IPS DF 6.9 (cell line): ENCODE measurements around the gene NUDT8.
"Not testable (repeated sequence)": the region's sequence is repeated elsewhere in the genome, so short reads cannot be mapped to it uniquely, and the experiment has no call there.

Source experiments
- DNase-seq: peaks from one replicate; pipeline ENCODE4 v3.0.0-alpha.2; 2013; ENCODE audit warnings: low read depth, low spot score
- H3K27ac ChIP-seq: one replicate; pipeline ENCODE4 v1.5.1; 2013; ENCODE audit warnings: low read length, control low read depth
- H3K27me3 ChIP-seq: 2 replicates; pipeline ENCODE4 v1.6.1; 2013; ENCODE audit warnings: mild to moderate bottlenecking, low read length; ENCODE audit not compliant: control insufficient read depth, insufficient read depth
- H3K36me3 ChIP-seq: 2 replicates; pipeline ENCODE4 v1.6.1; 2013; ENCODE audit warnings: low read length; ENCODE audit not compliant: control insufficient read depth, insufficient read depth
- H3K4me1 ChIP-seq: 2 replicates; pipeline ENCODE4 v1.6.1; 2013; ENCODE audit warnings: low read length; ENCODE audit not compliant: control insufficient read depth, insufficient read depth
- H3K4me3 ChIP-seq: 2 replicates; pipeline ENCODE4 v1.5.1; 2013; ENCODE audit warnings: mild to moderate bottlenecking, low read length
- H3K9me3 ChIP-seq: 2 replicates; pipeline ENCODE4 v1.6.1; 2013; ENCODE audit warnings: low read length, inconsistent platforms; ENCODE audit not compliant: control insufficient read depth, insufficient read depth
- WGBS: extraction: QIAGEN DNeasy Blood & Tissue Kit; methylation state at CpG from one replicate; pipeline ENCODE4 v1.1.7; 2013; ENCODE audit warnings: mixed read lengths, missing lambda C conversion rate; ENCODE audit not compliant: insufficient read length, insufficient coverage; 5-methylcytosine and 5-hydroxymethylcytosine counted together

NUDT8 gene

DNA sequence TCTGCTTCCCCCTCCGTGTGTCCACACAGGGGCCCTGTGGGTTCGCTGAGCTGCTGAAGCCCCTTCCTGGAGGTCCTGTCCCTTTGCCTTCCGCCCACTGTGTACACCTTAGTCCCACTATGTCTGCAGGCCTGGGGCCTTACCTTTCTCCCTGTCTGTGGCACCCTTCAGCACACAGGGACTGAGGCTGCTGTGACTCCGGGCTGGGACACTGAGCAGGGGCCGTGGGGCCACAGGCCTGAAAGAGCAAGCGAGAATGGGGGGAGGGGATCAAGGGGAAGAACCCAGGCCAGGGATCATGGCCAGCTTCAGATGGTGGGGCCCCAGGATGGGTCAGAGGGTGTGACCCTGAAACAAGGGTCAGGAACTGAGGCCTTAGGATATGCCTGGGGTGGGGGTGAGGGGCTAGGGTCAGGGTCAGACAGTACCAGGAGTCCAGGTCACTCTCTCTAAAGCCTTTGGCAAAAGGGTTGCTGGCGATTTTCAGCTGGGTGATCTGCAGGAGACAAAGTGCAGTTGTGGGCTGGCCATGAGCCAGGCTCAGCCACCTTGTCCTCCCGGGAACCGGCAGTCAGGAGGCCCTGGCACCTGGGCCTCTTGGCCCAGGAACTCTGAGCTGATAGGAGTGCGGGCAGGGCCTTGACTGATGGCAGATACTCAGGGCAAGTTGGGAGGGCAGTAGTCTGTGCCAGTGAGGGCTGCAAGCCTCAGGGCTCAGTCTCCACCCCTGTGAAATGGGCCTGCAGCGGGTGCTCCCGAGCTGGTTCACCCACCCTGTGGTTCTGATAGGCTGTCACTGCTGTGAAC lies 2.6 kb upstream of the NUDT8 start:
- no peak for DNase-seq
- H3K27ac ChIP-seq, result no peak overlapping the region
- H3K9me3 ChIP-seq, result no peaks in the 10 kb centered on the region
- H3K27me3 ChIP-seq, result no peaks in the 10 kb centered on the region
- no peaks in the 10 kb centered on the region for H3K36me3 ChIP-seq
- no peak overlapping the region for H3K4me3 ChIP-seq
- peaks cover 8% of the 10 kb centered on the region for H3K4me1 ChIP-seq
- no CpG with 5 or more reads among the region's 12 CpGs for WGBS

DNA sequence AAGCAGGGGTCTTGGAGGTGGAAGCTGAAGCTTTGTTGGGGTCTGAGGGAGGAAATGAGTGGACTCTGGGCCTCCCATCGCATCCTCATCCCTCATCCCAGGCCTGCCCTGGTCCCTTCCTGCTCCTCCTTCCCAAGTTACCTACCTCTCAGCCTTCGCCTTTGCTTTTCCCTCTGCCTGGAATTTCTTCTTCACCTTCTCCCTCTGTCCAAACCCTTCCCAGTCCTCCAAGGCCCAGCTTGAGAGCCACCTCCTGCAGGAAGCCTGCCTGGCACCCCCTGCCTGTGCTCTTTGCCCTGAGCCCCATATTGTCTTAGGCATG lies 2.1 kb upstream of the NUDT8 start:
- WGBS, result no CpG with 5 or more reads among the region's 2 CpGs
- no peaks in the 10 kb centered on the region for H3K9me3 ChIP-seq
- DNase-seq, result no peak
- peaks cover 8% of the 10 kb centered on the region for H3K4me1 ChIP-seq
- H3K27me3 ChIP-seq, result no peaks in the 10 kb centered on the region
- no peak overlapping the region for H3K27ac ChIP-seq
- no peak overlapping the region for H3K4me3 ChIP-seq
- no peaks in the 10 kb centered on the region for H3K36me3 ChIP-seq

DNA sequence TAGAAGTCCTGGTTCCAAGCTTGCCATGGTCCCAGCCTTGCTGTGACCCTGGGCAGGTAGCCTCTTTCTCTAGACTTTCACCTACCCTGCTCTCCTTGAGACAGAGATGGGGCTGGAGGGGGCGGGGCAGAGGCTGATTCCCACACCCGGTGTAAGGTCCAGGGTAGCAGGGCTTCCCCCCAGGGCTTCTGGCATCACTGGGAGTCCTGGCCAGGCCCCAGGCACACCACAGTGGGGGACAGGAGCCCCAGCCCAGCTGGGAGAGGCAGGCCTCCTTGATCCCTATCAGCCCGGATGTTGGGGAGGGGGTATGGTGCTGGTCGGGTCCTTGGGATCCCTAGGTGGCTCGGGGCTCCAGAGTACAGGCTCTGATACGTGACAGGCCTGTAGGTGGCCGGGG lies 1.7 kb upstream of the NUDT8 start:
- Histone ChIP-seq H3K9me3 (no peaks in the 10 kb centered on the region), H3K27me3 (no peaks in the 10 kb centered on the region), H3K27ac (no peak overlapping the region), H3K36me3 (no peaks in the 10 kb centered on the region), H3K4me1 (peaks cover 8% of the 10 kb centered on the region), H3K4me3 (no peak overlapping the region)
- no CpG with 5 or more reads among the region's 7 CpGs for WGBS
- no peak for DNase-seq

DNA sequence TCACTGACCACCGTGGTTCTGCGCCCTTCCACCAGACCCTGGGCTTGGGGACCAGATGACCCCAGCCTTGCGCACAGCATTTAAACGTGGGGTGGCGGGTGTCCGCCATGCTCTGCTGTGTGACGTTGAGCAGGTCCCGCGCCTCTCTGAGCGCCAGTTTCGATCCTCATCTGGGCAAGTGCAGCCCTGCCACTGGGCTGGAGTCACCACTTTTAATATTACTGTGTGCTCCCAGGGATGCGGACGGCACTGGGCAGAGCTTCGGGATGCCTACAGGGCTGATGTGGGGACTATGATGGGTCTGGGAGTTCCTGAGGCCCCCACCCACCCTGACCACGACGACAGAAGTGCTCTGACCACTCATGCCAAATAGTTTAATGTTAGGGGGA lies 1.2 kb upstream of the NUDT8 start:
- Histone ChIP-seq H3K4me3 (peak overlapping the region; percentile 67; the same call in 1 of the 2 replicates), H3K4me1 (peaks cover 8% of the 10 kb centered on the region), H3K27ac (no peak overlapping the region), H3K27me3 (no peaks in the 10 kb centered on the region), H3K9me3 (no peaks in the 10 kb centered on the region), H3K36me3 (no peaks in the 10 kb centered on the region)
- DNase-seq, result no peak
- no CpG with 5 or more reads among the region's 16 CpGs for WGBS

DNA sequence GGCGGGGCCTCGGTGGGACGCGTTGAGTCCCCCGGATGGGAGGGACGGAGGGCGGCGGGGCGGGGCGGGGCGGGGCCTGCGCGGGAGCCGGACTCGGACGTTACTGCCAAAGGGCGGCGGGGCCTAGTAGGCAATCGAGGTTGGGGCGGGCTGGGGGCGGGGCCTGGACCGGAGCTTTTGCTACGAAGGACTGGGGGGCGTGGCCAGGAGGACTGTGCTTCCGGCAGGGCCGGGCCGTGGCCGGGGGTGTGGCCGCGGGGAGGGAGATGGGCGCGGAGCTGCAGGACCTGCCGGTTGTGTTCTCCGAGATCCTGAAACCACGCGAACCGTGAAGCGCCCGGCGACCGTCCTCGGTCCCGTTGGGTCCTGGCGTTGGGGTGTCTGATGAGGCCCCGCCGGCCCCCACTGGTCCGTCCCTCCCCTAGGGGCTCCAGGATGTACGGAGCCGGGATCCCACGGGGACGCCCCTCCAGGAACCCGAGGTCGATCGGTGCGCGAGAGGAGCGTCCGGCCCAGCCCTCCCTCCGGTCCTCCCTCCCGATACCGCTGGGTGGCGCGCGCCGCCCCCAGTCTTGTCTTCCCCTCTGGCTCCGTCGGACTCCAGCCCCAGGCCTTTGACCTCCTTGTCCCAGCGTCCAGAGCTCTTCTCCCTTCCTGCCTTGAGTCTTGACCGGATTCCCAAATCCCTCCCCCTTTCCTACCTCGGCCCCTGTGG lies 648 bp upstream of the NUDT8 start:
- Histone ChIP-seq H3K4me1 (peaks cover 8% of the 10 kb centered on the region), H3K4me3 (peak overlapping the region; percentile 67; the same call in 1 of the 2 replicates), H3K36me3 (no peaks in the 10 kb centered on the region), H3K27me3 (no peaks in the 10 kb centered on the region), H3K9me3 (no peaks in the 10 kb centered on the region), H3K27ac (no peak overlapping the region)
- no CpG with 5 or more reads among the region's 70 CpGs for WGBS
- DNase-seq, result no peak

DNA sequence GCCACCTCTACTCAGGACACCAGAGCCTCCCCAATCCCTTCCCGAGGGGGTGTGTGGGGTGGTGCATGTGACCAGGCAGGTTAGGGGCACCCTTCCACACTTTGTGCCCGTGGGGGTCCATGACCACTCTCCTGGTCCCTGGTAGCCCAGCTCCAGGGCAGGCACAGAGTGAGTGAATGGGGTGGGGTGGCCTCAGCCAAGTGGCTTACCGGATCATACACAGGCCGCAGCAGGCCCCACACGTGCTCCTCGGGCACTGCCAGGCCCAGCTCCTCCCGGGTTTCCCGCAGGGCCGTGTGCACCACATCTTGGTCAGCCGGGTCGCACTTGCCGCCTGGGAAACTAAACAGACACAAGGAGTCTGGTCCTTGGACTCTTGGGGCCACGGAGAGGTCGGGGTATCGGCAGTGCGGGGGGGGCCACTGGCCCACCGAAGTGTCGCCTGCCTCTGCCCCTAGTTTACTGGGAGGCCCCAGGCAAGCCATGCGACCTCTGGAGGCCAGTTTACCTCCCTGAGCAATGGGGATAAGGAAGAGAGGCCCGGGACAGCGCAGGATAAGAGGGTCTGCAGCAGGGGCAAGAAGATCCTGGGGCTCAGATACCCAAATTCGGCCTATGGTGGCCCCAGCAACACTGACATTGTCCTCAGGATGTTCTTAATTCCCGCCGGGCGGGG lies 889 bp downstream of the NUDT8 start:
- H3K27ac ChIP-seq, result no peak overlapping the region
- no peaks in the 10 kb centered on the region for H3K36me3 ChIP-seq
- H3K4me3 ChIP-seq, result no peak overlapping the region

DNA sequence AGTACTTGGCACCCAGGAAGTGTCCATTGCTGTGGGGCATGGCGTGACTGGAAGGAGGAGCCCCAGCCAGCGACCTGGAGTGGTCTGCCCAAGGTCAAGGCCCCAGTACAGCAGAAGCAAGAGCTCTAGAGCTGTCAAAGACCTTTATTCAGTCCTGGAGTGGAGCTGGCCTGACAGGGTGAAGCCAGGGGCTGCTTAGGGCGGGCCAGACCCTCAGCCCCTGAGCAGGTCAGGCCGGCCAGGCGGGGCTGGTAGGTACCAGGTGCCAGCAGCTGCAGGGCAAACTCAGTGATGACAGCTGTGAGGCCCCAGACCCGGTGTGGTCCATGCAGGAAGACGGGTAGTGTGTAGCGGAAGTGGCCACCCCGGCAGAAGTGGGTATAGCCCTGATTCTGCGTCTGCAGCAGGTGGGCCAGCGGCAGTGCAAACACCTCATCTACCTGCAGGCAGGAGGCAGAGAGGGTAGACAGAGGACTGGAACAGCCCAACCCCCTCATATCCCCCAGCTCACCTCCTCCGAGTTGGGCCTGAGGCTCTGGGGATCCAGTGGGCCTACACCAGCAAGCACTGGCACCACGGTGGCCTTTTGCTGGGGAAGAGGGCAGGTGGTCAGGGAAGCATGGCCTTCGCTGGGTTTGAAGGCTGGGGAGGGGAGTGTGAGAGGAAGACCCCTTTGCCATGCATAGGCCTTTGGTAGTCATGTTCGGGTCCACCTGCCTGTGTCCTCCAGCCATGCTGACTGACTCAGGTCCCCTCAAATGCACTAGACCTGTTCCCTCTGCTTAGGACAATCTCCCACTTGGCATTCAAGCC lies 1.7 kb downstream of the NUDT8 start:
- no peak for DNase-seq
- no peaks in the 10 kb centered on the region for H3K36me3 ChIP-seq
- peaks cover 8% of the 10 kb centered on the region for H3K4me1 ChIP-seq
- WGBS, result no CpG with 5 or more reads among the region's 15 CpGs
- no peaks in the 10 kb centered on the region for H3K9me3 ChIP-seq
- no peaks in the 10 kb centered on the region for H3K27me3 ChIP-seq
- no peak overlapping the region for H3K27ac ChIP-seq
- H3K4me3 ChIP-seq, result no peak overlapping the region

More for the DNA sequence above, 889 bp downstream of the NUDT8 start:
- no peak for DNase-seq
- no peaks in the 10 kb centered on the region for H3K9me3 ChIP-seq
- no CpG with 5 or more reads among the region's 25 CpGs for WGBS
- no peaks in the 10 kb centered on the region for H3K27me3 ChIP-seq
- H3K4me1 ChIP-seq, result peaks cover 8% of the 10 kb centered on the region

DNA sequence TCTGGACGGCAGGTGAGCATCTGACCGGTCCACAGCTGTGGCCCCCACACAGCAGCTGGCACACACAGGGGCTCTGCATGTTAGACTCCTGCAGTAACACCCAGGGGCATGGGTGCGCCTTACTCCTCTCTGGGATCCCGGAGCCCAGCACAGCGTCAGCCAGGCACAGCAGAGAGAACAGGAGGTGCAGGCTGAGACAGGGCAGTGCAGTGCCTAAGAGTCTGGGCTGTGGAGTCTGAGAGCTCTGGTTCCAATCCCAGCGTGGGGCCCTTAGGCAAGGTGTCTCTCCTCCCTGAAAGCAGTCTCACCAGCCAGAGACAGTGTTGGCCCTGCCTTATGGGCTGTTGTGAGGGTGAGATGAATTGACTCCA lies 2.3 kb downstream of the NUDT8 start:
- Histone ChIP-seq H3K27me3 (no peaks in the 10 kb centered on the region), H3K4me1 (peaks cover 8% of the 10 kb centered on the region), H3K27ac (no peak overlapping the region), H3K36me3 (no peaks in the 10 kb centered on the region), H3K9me3 (no peaks in the 10 kb centered on the region), H3K4me3 (no peak overlapping the region)
- no CpG with 5 or more reads among the region's 6 CpGs for WGBS
- DNase-seq, result no peak

DNA sequence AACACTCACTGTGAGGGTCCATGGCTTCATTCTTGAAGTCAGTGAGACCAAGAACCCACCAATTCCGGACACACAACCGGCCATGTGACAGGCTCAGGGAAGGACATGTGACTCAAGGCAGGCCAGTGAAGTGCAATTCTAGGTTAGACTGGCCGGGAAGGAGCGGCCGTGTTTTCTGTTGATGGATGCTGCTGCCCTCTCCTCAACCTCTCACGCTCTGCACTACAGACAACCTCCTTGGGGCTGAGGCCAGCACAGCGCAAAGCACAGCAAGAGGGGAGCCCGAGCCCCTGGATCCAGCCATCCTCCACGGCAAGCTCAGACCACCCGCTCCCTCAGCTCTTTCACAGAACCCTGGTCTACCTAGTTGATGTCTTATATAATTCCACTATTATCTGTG lies 2.8 kb downstream of the NUDT8 start:
- no peaks in the 10 kb centered on the region for H3K27me3 ChIP-seq
- H3K27ac ChIP-seq, result no peak overlapping the region
- H3K9me3 ChIP-seq, result no peaks in the 10 kb centered on the region
- peaks cover 6% of the 10 kb centered on the region for H3K4me1 ChIP-seq
- DNase-seq, result no peak
- no peak overlapping the region for H3K4me3 ChIP-seq
- WGBS, result no CpG with 5 or more reads among the region's 10 CpGs
- no peaks in the 10 kb centered on the region for H3K36me3 ChIP-seq

DNA sequence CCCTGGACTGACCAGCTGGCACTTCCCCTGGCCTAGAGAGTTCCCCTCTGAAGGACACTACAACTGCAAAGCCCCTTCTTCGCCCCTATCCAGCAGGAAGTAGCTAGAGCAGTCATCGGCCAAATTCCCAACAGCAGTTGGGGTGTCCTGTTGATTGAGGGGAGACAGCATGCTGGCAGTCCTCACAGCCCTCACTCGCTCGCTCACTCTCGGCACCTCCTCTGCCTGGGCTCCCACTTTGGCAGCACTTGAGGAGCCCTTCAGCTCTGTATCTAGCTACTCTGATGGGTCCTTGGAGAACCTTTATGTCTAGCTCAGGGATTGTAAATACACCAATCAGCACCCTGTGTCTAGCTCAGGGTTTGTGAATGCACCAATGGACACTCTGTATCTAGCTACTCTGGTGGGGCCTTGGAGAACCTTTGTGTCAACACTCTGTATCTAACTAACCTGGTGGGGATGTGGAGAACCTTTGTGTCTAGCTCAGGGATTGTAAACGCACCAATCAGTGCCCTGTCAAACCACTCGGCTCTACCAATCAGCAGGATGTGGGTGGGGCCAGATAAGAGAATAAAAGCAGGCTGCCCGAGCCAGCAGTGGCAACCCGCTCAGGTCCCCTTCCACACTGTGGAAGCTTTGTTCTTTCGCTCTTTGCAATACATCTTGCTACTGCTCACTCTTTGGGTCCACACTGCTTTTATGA lies 3.5 kb downstream of the NUDT8 start:
- not testable (repeated sequence) for H3K27me3 ChIP-seq, H3K9me3 ChIP-seq, H3K36me3 ChIP-seq, H3K4me3 ChIP-seq, DNase-seq, H3K4me1 ChIP-seq, H3K27ac ChIP-seq
- WGBS, result no CpG with 5 or more reads among the region's 10 CpGs
